Measurements from ENCODE around the gene UGGT1.

GRCh38 chr2:128235581-128235980 lies 144.6 kb downstream of the UGGT1 start:
- TF ChIP-seq POLR2A (IDR thresholded peaks at IDR 0.05) = no peak
- no peak for TF ChIP-seq CTCF (IDR thresholded peaks at IDR 0.05)
- no peak for TF ChIP-seq POLR2AphosphoS5 (IDR thresholded peaks at IDR 0.05)
